Panc1 (cell line): ENCODE measurements around the gene TMOD2.

Experiments used
- CTCF ChIP-seq: fragments of 450-650 bp; IDR thresholded peaks from 2 replicates; pipeline ENCODE4 v1.5.1; 2017; ENCODE audit warnings: mild to moderate bottlenecking
- POLR2AphosphoS5 ChIP-seq: IDR thresholded peaks from 2 replicates; pipeline ENCODE4 v1.6.1; 2012; ENCODE audit warnings: mild to moderate bottlenecking, low read depth, low read length, moderate library complexity

GRCh38 chr15:51702710-51703109, 48.7 kb upstream of the TMOD2 start:
- TF ChIP-seq CTCF (no peak), POLR2AphosphoS5 (no peak)
